Activated T-helper 1 cell treated with anti-CD3 and anti-CD28 coated beads, Interleukin-12 subunit alpha, Interleukin-12 subunit beta, Interleukin-2, Interleukin-4 antibody, amounts not matched to agents 30 ng/mL and 10 ng/mL and 1 ng/mL, durations not matched to agents 14 hours and 24 hours and 36 hours (primary cell): Measurements from ENCODE around the gene RRAGD. TPM values are rescaled to one million over a fixed set of nuclear protein-coding genes. Genes with fewer than 3 reads are reported as not detected.

Experiments
- DNase-seq: peaks from one replicate; pipeline ENCODE4 v3.0.0; 2021; ENCODE audit warnings: low spot score
- H3K27ac Mint-ChIP-seq: one replicate; pipeline ENCODE4 v1.8.0; 2021; ENCODE audit warnings: mild to moderate bottlenecking, mixed read lengths
- H3K27me3 Mint-ChIP-seq: one replicate; pipeline ENCODE4 v1.8.0; 2022; ENCODE audit warnings: mild to moderate bottlenecking, moderate library complexity, mixed read lengths; ENCODE audit not compliant: insufficient read depth
- H3K36me3 Mint-ChIP-seq: one replicate; pipeline ENCODE4 v1.8.0; 2021; ENCODE audit warnings: low read depth, mixed read lengths
- H3K4me1 Mint-ChIP-seq: one replicate; pipeline ENCODE4 v1.8.0; 2021; ENCODE audit warnings: low read depth, mixed read lengths
- H3K4me3 Mint-ChIP-seq: one replicate; pipeline ENCODE4 v1.8.0; 2021; ENCODE audit warnings: mild to moderate bottlenecking, moderate library complexity, mixed read lengths
- H3K9me3 Mint-ChIP-seq: one replicate; pipeline ENCODE4 v1.8.0; 2021; ENCODE audit warnings: mixed read lengths
- intact Hi-C: fragments of 100-400 bp; cut with micrococcal nuclease; formaldehyde crosslinking; loops from one replicate; pipeline ENCODE4 v1.15.1; 2024
- total RNA-seq: library from RNA; stranded (reverse); gene quantifications from 2 replicates; pipeline ENCODE4 v1.2.3, GENCODE V29; 2022

RRAGD gene
- total RNA-seq, 1 donor from 2014 or later, result 7.8 TPM

DNA sequence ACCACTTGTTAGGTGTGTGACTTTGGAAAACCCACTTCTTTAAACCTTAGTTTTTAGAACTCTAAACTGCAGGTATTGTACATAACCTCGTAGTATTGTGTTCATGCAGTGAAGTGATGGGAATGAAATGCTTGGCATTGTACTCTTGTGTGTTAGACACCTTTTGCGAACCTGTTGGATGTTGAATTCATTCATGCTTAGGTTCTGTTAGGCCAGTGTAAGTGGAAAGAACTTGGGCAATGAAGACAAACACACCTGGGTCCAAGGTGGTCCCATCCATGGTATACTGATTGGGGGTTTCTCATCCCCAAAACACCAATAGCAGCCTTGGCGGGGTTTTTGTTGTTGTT lies 22.1 kb upstream of the RRAGD start:
- Mint-ChIP-seq H3K4me1 (peaks cover 18% of the 10 kb centered on the region), H3K9me3 (no peaks in the 10 kb centered on the region), H3K27ac (peak overlapping the region; percentile 70), H3K4me3 (peak overlapping the region; percentile 87), H3K36me3 (no peaks in the 10 kb centered on the region), H3K27me3 (peaks cover 28% of the 10 kb centered on the region)
- DNase-seq, result no peak
- intact Hi-C loops, result loop anchor here (5.0 to 10.0 kb wide), 3 partner anchors 43 to 1151 kb away; partner anchors contain the start of gene MAP3K7

DNA sequence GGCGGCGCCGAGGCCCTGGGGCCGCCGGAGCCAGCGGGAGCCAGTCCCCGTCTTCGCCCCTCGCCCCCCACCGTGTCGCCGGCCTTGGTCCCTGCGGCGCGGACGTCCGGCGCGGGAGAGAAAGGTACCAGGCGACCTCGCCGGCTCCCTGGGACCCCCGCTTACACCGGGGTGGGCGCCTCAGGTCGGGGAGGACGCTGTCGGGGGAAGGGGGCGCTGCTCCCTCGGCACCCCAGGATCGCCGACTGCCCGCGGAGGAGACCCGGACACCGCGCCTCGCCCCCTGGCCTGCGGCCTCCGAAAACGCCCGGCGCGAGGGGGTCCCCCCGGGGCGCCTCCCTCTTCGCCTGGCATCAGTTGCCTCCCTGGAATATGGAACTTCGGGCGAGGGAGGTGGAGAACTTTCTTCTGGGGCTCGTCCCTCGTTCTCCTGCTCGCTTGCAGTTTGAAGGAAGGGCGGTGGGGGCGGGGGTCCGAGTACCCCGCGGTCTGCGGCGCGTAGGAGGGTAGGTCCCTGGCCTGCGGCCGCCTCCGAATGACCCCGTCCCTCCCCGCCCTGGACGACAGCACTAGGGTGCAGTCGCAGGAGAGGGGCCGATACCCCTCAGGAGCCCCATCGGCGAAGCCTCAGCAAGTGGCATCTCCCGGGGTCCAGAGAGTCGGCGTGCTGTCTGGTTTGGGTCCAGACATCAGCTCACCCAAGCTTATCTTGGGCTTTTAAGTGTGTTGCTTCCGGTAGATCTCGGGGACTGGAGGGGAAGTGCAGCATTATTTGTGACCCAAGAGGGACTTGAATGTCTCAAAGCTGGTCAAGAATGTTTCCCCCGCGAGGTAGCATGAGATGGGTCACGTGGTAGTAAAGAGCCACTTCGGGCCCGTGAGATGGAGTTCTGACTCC lies 21.4 kb upstream of the RRAGD start:
- no peaks in the 10 kb centered on the region for H3K36me3 Mint-ChIP-seq
- H3K4me1 Mint-ChIP-seq, result peaks cover 18% of the 10 kb centered on the region
- H3K27ac Mint-ChIP-seq, result peak overlapping the region; percentile 70
- peak overlapping the region; percentile 87 for H3K4me3 Mint-ChIP-seq
- H3K27me3 Mint-ChIP-seq, result peaks cover 32% of the 10 kb centered on the region
- DNase-seq, result no peak
- H3K9me3 Mint-ChIP-seq, result no peaks in the 10 kb centered on the region
- intact Hi-C loops, result loop anchor here (1.0 to 10.0 kb wide), 6 partner anchors 22 to 1151 kb away; partner anchors contain the start of genes LYRM2 and MAP3K7

DNA sequence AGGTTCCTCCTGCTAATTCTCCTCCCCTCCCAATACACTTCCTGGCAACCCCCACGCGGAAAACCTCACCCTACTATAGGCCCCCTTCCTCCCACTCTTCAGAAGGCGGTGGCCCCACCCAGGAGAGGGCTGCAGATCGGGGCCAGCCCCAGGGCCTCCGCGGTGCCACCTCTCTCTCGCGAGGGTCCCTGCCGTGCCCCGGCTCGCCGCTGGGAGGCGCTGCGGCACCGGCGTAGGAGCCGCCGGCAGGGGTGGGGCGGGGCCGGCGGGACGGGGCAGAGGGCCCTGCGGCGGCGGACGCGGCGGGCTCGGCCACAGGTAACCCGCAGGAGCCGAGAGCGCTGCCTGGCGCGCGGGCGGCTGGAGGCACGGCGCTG lies 20.8 kb upstream of the RRAGD start, which contains the start of gene ANKRD6:
TSS of gene ANKRD6 (plus strand) at position 278 of the 377 bp plus-strand sequence. CDS start 133,825 bp downstream, outside the sequence.
- peak within 1 kb of the TSS; percentile 70 for H3K27ac Mint-ChIP-seq
- H3K4me1 Mint-ChIP-seq, result peaks cover 18% of the 10 kb centered on the region
- peaks cover 32% of the 10 kb centered on the region for H3K27me3 Mint-ChIP-seq
- peak within 1 kb of the TSS; percentile 87 for H3K4me3 Mint-ChIP-seq
- intact Hi-C loops, result loop anchor here (1.0 to 10.0 kb wide), 7 partner anchors 22 to 1152 kb away; partner anchors contain the start of genes LYRM2 and MAP3K7
- no peaks in the 10 kb centered on the region for H3K9me3 Mint-ChIP-seq
- peak; percentile 80 for DNase-seq
- no peaks in the 10 kb centered on the region for H3K36me3 Mint-ChIP-seq

DNA sequence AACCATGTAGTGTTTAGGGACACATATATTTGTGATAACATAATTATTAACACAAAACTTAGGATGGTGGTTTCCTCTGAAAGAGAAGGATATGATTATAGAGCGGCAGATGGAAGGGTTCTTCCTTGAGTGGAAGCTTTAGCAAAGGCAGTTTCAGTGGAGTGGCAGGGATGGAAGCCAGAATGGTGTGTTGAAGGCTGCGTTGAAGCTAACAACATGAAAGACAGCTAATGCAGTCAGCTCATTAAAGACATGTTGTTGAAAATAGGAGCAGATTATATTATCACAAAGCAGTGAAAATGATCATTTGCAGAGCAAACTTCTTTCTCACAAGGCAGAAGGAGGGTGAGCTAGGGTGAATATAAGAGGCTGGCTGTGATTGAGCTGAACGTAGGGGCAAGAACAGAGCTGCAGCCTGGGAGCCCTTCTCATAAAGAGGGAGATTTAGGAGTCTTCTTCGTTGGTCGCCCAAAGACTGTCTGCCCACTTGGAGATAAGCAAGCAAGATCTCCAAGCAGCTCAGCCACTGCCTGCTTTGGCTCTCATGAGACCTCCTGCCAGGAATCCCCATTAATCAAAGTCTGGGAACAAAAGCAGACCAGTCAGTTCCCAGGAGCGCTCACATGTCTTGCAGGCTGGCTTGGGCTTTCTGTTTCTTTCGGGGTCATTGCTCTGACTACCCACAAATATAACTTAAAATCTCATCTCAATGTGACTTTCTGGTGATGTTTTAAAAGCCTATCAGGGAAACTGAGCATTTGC lies 18.3 kb upstream of the RRAGD start:
- no peak for DNase-seq
- Mint-ChIP-seq H3K9me3 (no peaks in the 10 kb centered on the region), H3K36me3 (no peaks in the 10 kb centered on the region), H3K27me3 (peaks cover 32% of the 10 kb centered on the region), H3K4me3 (no peak overlapping the region), H3K4me1 (peaks cover 18% of the 10 kb centered on the region), H3K27ac (no peak overlapping the region)
- intact Hi-C loops, result loop anchor here (5.0 to 10.0 kb wide), 3 partner anchors 47 to 1154 kb away; partner anchors contain the start of gene MAP3K7

DNA sequence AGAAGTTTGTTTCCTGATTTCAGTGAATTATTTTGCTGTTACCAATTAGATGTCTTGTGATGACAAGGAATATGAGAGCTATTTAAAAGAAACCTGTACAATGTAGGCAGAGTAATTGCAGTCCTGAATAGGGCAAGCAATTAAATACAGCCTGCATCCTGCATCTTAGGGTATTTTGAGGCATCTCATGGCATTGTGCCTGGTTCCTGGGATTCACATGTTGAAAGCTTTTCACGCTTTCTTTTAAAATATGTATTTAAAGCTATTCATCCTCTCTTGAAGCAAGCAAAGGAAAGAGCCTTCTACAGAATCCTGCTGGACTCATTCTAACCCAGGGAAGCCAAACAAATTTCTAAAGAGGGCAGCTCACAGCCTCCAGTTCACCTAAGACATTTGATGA lies 4.7 kb upstream of the RRAGD start:
- H3K9me3 Mint-ChIP-seq, result no peaks in the 10 kb centered on the region
- no peak overlapping the region for H3K27ac Mint-ChIP-seq
- intact Hi-C loops, result no loop called here

DNA sequence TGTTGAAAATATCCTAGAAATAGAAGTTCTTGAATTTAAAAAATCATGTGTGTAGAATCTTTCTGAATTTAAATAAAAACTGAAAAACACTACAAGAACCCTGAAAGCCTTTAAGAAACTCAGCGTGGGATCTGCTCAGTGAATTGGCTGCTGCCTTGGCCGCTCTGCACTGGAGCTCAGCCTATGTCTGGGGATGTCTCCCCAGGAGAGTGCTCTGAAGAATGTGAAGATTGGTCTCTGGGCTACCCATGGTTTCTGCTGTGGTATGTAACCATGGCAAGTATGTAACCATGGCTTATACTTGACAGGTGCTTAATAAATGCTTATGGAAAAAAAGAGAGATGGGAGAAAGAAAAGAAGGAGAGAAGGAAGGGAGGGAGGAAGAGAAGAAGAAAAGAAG lies 3.1 kb upstream of the RRAGD start:
- DNase-seq, result no peak
- Mint-ChIP-seq H3K4me1 (peaks cover 24% of the 10 kb centered on the region), H3K27me3 (peaks cover 48% of the 10 kb centered on the region), H3K27ac (no peak overlapping the region), H3K36me3 (peaks cover 3% of the 10 kb centered on the region), H3K4me3 (no peak overlapping the region), H3K9me3 (no peaks in the 10 kb centered on the region)
- intact Hi-C loops, result no loop called here

More for the DNA sequence above, 4.7 kb upstream of the RRAGD start:
- peaks cover 3% of the 10 kb centered on the region for H3K36me3 Mint-ChIP-seq
- no peak for DNase-seq
- peaks cover 15% of the 10 kb centered on the region for H3K4me1 Mint-ChIP-seq
- H3K27me3 Mint-ChIP-seq, result peaks cover 41% of the 10 kb centered on the region
- H3K4me3 Mint-ChIP-seq, result no peak overlapping the region

DNA sequence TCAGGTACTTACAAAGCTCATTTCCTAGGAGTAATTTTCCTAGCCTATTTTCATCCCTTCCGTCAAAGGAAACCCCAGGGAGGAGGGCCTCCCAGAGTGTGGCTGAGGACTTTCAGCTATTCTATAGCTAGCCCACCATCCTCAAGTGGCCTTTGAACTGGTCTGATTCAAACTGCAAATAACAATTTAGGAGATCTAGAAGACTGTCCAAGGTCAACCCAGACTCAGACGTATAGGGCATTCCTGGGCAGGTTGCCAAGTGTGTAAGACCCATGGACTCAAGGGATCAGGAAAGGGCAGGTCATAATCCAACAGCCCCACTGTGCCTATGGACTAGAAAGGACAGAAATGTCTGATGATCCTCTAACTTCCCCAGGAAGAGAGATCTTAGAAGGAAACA lies 2.1 kb upstream of the RRAGD start:
- peaks cover 3% of the 10 kb centered on the region for H3K36me3 Mint-ChIP-seq
- H3K9me3 Mint-ChIP-seq, result no peaks in the 10 kb centered on the region
- no peak for DNase-seq
- no peak overlapping the region for H3K4me3 Mint-ChIP-seq
- intact Hi-C loops, result no loop called here
- peaks cover 25% of the 10 kb centered on the region for H3K4me1 Mint-ChIP-seq
- H3K27ac Mint-ChIP-seq, result no peak overlapping the region
- H3K27me3 Mint-ChIP-seq, result peaks cover 56% of the 10 kb centered on the region

DNA sequence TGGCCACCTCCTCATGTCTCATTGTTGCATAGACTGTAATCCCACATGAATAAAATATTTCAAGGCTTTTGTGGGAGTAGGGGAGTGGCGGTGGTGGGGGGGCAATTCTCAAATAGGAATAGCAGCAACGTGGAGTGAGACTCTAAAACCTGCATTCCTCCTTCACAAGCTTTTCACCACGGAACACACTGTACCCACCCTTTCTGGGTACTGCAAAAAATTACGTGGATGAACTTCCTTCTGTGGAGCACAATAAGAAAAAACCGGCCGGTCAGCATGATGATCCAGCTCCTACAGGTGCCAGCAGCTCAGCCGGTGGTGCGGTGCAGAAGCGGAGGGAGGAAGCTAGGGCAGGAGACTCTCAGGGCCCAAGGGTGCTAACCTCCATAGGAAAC lies 930 bp upstream of the RRAGD start:
- Mint-ChIP-seq H3K4me3 (peak overlapping the region; percentile 95), H3K9me3 (no peaks in the 10 kb centered on the region), H3K36me3 (peaks cover 3% of the 10 kb centered on the region), H3K4me1 (peaks cover 25% of the 10 kb centered on the region), H3K27ac (no peak overlapping the region), H3K27me3 (peaks cover 54% of the 10 kb centered on the region)
- intact Hi-C loops, result no loop called here
- no peak for DNase-seq

DNA sequence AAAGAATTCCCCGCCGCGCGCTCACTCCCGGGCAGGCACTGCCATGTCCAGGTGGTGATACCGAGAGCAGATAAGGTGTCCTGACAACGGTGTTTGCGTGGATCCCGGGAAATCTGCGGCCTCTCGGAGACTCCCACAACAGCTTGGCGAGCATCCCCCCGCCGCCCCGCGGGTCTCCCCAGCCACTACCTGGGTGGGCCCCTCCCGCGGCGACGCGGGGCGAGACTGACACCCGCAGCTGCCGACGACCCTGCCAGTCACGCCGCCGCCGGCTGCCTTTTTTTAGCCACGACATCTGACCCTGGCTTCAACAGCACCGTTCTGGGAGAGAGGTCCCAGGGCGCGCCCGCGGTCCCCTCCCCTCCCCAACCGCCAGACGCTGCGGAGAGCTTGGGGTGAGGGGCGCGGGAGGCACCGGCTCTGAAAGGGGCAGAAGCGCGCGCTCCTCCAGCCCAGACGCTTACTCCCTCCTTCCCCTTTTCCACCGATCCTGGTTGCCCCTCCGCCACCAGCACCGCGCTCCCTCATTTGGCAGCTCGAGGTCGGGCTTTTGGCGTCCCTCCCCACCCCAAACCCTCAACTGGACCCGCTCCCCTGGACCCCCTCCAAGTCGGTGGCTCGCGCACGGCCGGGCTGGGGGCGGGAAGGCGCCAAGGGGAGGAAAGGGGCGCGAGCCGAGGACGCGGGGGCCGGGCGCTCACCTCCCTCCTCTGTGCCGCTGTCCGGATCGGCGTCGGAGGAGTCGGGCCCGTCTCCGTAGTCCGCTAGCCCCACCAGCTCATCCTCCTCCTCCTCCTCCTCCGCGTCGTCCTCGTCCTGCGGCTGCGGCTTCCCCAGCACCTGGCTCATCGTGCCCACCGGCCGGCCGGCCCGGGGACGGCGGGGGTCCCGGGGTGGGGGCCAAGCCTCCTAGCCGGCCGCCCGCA lies 665 bp downstream of the RRAGD start:
- H3K4me3 Mint-ChIP-seq, result peak overlapping the region; percentile 82
- H3K27ac Mint-ChIP-seq, result peak overlapping the region; percentile 12
- peak; percentile 6 for DNase-seq
- H3K4me1 Mint-ChIP-seq, result peaks cover 28% of the 10 kb centered on the region
- H3K27me3 Mint-ChIP-seq, result peaks cover 45% of the 10 kb centered on the region
- H3K36me3 Mint-ChIP-seq, result peaks cover 3% of the 10 kb centered on the region
- H3K9me3 Mint-ChIP-seq, result no peaks in the 10 kb centered on the region
- intact Hi-C loops, result loop anchor here (1.0 to 2.0 kb wide), 8 partner anchors 22 to 448 kb away; partner anchors contain the start of genes ANKRD6, LYRM2, PM20D2 and PNRC1

DNA sequence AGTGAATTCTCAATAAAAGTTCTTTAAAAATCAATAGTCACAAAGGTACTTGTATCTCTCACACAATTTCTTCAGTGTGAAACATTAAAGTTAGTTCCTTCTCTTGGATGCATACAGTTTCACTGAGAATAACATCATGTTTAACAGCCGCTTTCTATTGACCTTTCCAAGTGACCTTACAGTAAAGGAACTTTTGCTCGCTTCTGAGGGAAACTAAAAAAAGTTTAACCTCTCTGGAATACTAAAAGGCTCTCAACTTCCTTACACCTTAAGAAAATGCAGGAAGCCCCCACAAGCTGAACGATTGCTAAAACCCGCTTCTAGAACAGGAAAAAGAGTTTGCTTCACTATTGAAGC lies 1.3 kb downstream of the RRAGD start:
- DNase-seq, result no peak
- H3K36me3 Mint-ChIP-seq, result peaks cover 3% of the 10 kb centered on the region
- peaks cover 33% of the 10 kb centered on the region for H3K4me1 Mint-ChIP-seq
- H3K4me3 Mint-ChIP-seq, result peak overlapping the region; percentile 82
- intact Hi-C loops, result loop anchor here (1.0 to 2.0 kb wide), 3 partner anchors 23 to 428 kb away; partner anchors contain the start of gene ANKRD6
- peak overlapping the region; percentile 12 for H3K27ac Mint-ChIP-seq
- peaks cover 42% of the 10 kb centered on the region for H3K27me3 Mint-ChIP-seq
- H3K9me3 Mint-ChIP-seq, result no peaks in the 10 kb centered on the region

DNA sequence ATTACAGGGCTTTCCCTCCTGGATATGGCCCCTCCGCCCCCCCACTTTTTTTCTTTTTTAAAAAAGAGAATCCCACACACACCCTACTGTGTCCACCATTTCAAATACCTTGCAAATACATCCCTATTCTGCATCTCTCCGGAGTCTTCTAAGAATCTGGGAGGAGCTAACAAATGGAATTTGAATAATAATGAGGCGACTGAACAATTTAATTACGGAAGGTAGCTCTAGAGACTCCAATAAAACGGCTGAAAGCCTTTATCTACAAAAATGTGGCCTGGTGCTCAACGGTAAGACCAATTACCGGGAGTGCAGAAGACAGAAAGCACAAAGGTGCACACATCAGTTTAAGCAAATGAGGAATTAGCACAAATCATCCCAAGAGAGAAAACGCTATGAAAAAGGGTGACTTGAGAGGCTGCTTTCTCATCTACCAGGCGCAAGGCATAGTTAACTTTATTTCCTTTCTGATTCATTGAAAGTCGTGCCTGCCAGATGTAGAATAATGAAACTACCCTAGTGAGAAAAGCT lies 1.8 kb downstream of the RRAGD start:
- Mint-ChIP-seq H3K27me3 (peaks cover 38% of the 10 kb centered on the region), H3K4me1 (peaks cover 33% of the 10 kb centered on the region), H3K27ac (no peak overlapping the region), H3K4me3 (peak overlapping the region; percentile 82), H3K9me3 (no peaks in the 10 kb centered on the region), H3K36me3 (peaks cover 3% of the 10 kb centered on the region)
- no peak for DNase-seq
- intact Hi-C loops, result loop anchor here (2.0 kb wide), 2 partner anchors 59 to 427 kb away; no protein-coding TSS in a partner anchor
